NCI-H1417 (cell line): Measurements from ENCODE around the gene OPN5.
A peak's percentile ranks its signal among the peaks of the same experiment; 100 is the strongest.
"Not testable (repeated sequence)": the region's sequence is repeated elsewhere in the genome, so short reads cannot be mapped to it uniquely, and the experiment has no call there.

Experiments used
- DNase-seq, 3 experiments: peaks; one replicate each; lab custom pipeline; 2025; lab: John Stamatoyannopoulos, UW

Gene OPN5

GRCh38 chr6:47781732-47782131, at the start of gene OPN5:
Gene OPN5, plus strand, starts transcription at chr6:47782032. Its CDS starts 35 bp downstream, at chr6:47782067.
- DNase-seq: no peak

- peak in 2 of 3 experiments; percentile 11 to 47 for DNase-seq
Measured at GRCh38 chr6:47733879-47734558, 47.8 kb upstream of the OPN5 start.

GRCh38 chr6:47734831-47735481, 46.9 kb upstream of the OPN5 start:
- DNase-seq: no peak

- DNase-seq: no peak
Measured at GRCh38 chr6:47736083-47736700, 45.6 kb upstream of the OPN5 start.

GRCh38 chr6:47737406-47737805, 44.4 kb upstream of the OPN5 start:
- no peak for DNase-seq

- no peak for DNase-seq
Measured at GRCh38 chr6:47740714-47741113, 41.1 kb upstream of the OPN5 start.

GRCh38 chr6:47741807-47742206, 40.0 kb upstream of the OPN5 start:
- DNase-seq: no peak

- DNase-seq: no peak
Measured at GRCh38 chr6:47743744-47744143, 38.1 kb upstream of the OPN5 start.

- not testable (repeated sequence) for DNase-seq
Measured at GRCh38 chr6:47745269-47745668, 36.6 kb upstream of the OPN5 start.

- DNase-seq: no peak
Measured at GRCh38 chr6:47749757-47750156, 32.1 kb upstream of the OPN5 start.

GRCh38 chr6:47752801-47753200, 29.0 kb upstream of the OPN5 start:
- DNase-seq: no peak

- no peak for DNase-seq
Measured at GRCh38 chr6:47759364-47759763, 22.5 kb upstream of the OPN5 start.

- DNase-seq: no peak
Measured at GRCh38 chr6:47762502-47762901, 19.3 kb upstream of the OPN5 start.

GRCh38 chr6:47766445-47766844, 15.4 kb upstream of the OPN5 start:
- no peak for DNase-seq

GRCh38 chr6:47767102-47767501, 14.7 kb upstream of the OPN5 start:
- DNase-seq: no peak

- no peak for DNase-seq
Measured at GRCh38 chr6:47769982-47770381, 11.8 kb upstream of the OPN5 start.

GRCh38 chr6:47772359-47772758, 9.5 kb upstream of the OPN5 start:
- DNase-seq: no peak

GRCh38 chr6:47773005-47773404, 8.8 kb upstream of the OPN5 start:
- DNase-seq: no peak

- DNase-seq: peak; percentile 15 to 78 (median 44)
Measured at GRCh38 chr6:47780510-47781356, 1.1 kb upstream of the OPN5 start.

- DNase-seq: no peak
Measured at GRCh38 chr6:47785182-47785581, 3.4 kb downstream of the OPN5 start.

GRCh38 chr6:47787620-47788497, 6.0 kb downstream of the OPN5 start:
- peak; percentile 61 to 81 (median 70) for DNase-seq
